HG03558 (cell line): Measurements from ENCODE around the gene PGLYRP2.

ENCODE experiments used
- ATAC-seq: cut with Tn5 transposase; IDR thresholded peaks from one replicate; pipeline ENCODE4 v1.9.1; 2021; ENCODE audit warnings: moderate number of reproducible peaks; ENCODE audit not compliant: unreplicated experiment; ENCODE audit errors: extremely low read depth

The PGLYRP2 gene

DNA sequence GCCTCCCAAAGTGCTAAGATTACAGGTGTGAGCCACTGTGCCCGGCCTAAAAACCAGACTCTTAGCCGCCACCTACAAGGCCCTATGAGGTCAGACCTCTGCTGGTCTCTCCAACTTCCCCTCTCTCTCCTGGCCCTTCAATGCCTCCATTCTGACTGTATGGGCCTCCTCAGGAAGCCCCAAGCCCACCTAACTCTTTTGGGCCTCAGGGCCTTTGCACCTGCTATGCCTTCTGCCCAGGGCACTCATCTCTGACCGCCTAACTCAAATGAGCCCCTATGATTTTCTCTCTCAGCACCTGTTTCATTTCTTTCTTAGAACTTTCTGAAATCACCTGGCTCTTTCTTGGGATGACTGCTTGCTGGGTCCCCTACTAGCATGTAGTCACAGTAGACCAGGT, 36.0 kb downstream of the PGLYRP2 start:
- no peak for ATAC-seq

DNA sequence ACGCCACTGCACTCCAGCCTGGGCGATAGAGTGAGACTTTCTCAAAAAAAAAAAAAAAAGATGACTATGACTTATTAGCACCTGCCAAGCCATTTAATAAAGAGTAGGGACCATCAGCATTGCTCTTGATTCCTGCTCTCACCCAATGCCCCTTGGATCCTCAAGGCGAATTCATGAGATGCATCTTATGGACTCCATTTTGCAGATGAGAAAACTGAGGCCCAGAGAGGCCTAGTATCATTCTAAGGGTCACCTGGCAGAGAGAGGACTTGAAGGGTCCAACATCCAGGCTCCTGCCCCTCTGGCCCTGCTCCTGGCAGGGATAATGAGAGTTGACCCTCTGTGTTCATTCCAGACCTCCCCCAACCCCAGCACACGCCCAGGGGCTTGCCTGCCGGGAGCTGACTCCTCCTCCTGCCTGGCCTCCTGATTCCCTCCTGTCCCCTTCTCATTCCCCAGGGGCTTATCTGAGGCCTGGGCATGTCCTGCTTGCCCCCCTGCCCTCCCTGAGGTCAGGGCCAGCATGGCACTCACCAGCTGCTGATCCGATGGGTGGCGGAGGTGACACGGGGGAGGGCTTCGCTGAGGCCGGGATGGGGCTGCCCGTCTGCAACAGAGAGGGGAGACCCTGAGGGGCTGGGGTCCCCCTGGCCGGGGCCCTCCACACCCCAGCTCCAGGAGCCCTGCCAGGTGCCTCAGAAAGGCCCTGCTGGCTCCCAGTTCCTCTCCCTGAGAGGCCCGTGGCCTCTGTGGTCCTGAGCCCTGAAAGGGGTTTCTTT, 37.0 kb downstream of the PGLYRP2 start:
- no peak for ATAC-seq

- ATAC-seq = no peak
Observed at GRCh38 chr19:15441317-15441716, 38.0 kb downstream of the PGLYRP2 start.

DNA sequence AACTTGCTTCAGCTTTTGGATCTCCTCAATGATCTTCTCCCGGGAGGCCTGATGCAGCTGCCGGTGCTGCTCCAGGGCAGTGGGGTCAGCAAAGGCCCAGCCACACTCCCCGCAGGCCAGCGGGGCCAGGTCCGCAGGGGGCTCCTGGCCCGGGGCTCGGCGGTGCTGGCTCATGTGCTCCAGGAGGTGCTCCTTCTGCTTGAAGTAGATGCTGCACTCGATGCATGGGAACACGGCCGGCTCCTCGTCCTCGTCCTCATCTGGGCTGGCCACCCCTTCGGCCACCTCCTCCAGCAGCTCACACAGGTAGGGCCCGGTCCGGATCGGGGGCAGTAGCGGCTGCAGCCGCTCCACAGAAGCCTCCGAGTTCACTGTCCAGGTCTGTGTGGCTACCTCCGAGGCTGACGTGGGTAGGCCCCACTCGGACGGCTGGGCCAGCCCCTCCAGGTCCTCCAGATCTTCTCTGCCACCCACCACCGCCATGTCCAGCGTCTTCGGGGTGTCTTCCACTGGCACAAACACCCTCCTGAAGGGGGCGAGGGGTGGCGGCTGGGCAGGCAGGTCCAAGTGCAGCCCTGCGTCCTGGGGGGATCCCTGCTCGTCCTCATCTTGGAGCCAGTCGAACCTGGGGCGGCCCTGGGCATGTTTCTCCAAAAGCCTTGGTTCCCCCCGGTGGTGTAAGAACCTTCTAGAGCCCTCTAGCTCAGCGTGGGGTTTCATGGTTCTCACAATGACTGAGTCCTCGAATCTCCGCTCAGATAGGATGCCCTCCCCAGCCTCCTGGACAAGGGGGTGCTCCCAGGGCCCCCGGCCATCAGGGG, 39.3 kb downstream of the PGLYRP2 start:
- no peak for ATAC-seq

GRCh38 chr19:15439078-15439799, 40.1 kb downstream of the PGLYRP2 start:
- no peak for ATAC-seq

- ATAC-seq = no peak
Observed at GRCh38 chr19:15438577-15438976, 40.7 kb downstream of the PGLYRP2 start.

DNA sequence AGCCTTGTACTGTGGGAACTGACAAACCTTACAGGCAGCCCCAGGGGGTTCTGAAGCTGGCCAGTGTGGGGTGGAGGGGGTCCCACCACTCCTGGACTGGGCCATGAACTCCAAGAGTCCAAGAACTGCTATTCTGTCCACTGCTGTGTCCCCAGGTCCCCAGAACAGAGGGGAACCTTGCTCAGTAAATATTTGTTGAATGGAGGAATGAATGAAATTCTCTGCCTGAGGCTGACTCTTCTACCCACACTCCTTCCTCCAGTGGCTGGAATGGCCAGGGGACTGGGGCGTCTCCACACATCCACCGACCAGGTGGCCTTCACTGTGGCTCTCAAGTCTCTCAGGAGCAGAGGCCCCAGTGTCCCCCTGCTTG, 41.2 kb downstream of the PGLYRP2 start:
- no peak for ATAC-seq

- no peak for ATAC-seq
Observed at GRCh38 chr19:15437355-15438123, 41.8 kb downstream of the PGLYRP2 start.

- no peak for ATAC-seq
Observed at GRCh38 chr19:15436826-15437110, 42.5 kb downstream of the PGLYRP2 start.

- no peak for ATAC-seq
Observed at GRCh38 chr19:15436012-15436825, 43.1 kb downstream of the PGLYRP2 start.

DNA sequence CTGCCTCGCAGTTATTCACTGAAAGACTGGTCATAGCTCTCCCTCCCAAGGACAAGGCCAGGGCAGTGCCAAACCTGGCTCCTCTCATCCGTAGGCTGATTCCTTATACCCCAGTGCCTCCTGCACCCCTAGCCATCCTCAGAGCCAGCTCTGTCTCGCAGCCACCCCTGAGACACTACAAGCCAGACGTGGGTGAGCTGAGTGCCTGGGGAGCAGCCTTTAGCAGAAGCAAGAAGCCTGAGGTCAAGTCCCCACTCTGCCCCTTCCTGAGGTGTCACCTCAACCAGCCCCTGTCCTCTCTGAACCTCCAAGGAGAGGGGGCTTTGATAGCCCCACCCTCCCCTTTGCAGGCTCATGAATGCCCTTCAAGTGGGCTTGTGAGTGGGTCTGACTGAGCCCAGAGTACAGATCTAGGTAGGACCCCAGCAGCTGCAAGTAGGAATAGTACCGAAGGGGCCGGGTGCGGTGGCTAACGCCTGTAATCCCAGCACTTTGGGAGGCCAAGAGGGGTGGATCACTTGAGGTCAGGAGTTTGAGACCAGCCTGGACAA, 45.7 kb downstream of the PGLYRP2 start:
- ATAC-seq = no peak

DNA sequence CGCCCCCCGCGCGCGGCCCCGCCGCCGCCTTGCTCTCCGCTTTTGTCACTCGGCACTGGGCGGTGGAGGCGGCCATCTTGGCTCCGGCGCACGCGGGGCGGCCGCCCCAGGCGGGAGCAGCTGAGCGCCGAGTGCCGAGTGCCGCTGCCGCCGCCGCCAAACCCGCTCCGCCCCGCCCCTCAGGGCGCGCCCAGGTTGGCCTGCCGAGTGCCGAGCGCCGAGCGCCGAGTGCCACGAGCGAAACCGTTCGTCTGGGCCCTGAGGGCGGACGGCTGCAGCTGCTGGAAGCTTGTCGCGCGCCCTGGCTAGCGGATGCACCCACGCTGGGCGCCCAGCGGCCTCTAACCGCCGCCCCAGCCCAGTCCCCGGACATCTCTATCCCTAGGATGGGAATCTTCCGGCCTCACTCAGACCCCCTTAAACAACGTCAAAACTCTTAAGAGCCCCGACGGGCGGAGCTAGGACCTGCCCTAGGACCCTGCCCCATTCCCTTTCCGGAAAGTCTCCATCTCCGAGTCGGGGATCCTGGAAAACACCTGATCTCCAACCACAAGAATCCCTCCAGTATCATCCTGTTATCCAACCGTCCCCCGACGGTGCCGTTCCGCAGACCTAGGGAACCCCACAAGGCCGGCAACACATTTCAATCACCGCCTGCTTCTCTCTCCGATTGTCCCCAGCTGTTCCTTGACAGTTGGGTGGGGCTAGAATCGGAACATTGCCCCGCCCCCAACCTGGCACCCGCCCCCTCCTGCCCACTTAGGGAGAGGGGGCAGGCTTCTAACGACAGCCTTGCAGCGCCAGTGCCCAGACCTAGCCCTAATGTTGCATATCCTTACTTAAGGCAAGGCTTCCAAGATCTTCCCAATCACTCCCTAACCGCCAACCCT, 46.4 kb downstream of the PGLYRP2 start:
- ATAC-seq = no peak

- no peak for ATAC-seq
Observed at GRCh38 chr19:15432018-15432494, 47.2 kb downstream of the PGLYRP2 start.

- no peak for ATAC-seq
Observed at GRCh38 chr19:15431396-15432017, 47.8 kb downstream of the PGLYRP2 start.

DNA sequence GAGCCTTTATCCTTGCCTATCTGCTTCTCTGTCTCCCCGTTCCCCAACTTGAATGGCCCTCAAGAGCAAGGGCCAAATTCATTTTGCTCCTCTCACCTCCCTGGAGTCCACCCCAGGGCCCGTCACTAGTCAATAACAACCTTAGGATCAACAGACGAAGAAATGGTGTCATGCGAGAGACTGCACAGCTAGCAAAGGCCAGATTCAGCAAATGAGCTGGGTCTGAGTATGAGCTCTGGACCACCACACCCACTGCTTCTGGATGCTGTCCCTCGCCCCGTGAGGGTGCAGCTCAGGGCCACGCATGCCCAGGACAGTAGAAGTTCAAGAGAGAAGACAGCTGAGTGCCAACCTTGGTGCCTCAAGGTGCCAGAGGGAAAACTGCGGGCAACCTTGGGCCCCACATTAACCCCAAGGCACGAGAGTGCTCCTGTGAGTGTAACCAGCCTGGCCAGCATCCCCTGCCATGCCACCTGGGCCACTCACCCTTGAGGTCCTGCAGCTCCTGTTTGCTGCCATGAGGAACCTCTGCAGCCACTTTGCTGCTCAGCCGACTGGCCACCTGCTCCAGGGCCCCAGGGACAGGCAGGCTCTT, 48.7 kb downstream of the PGLYRP2 start:
- no peak for ATAC-seq

DNA sequence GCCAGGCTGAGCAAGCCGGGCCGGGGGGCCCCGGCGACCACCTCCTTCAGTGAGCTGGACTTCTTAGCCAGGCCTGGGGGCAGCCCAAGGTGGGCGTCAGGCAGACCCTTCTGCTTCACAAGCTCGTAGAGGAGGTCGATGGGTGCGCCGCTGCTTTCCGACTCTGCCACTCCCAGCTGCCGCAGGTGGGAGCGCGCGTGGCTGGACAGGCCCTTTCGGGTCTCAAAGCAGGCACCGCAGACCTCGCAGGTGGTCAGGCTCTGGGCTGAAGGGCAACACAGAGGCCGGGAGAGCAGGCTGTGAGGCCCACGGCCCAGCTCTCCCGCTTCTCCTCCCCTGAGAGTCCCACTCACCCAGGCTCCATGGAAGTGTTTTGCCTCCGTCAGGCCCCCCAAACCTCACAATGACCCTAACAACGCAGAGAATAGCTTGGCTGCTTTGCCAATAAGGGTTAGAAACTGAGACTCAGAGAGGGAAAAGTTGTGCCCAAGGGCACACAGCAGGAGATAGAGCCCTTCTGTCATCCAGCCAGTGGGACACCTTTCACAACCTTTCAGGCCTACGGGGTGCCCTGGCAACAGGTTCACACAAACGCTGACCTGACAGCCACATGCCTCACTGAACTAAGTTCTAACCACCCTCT, 49.4 kb downstream of the PGLYRP2 start:
- no peak for ATAC-seq
